Renal pelvis (tissue), 12 donors: ENCODE data around the gene GAPT. TPM values are rescaled to one million over a fixed set of nuclear protein-coding genes. Genes with fewer than 3 reads are reported as not detected.

Experiments
- DNase-seq: peaks from one replicate; pipeline ENCODE4 v3.0.0-alpha.2; 2013
- long read RNA-seq, 16 experiments: transcript quantifications; one replicate each; lab custom pipeline, GENCODE V29; 2026
- polyA plus RNA-seq, 3 donors: library from polyadenylated mRNA; unstranded; fragments of 120-200 nt; gene quantifications; one replicate each; pipeline ENCODE4 v1.2.1, GENCODE V29; 2013; ENCODE audit not compliant: insufficient read length in 3 of 3

The GAPT gene
- polyA plus RNA-seq = 1 to 10 TPM in 1 of 3 donors, under 1 TPM in 2; 0.49 to 1.7 (median 0.81) TPM
- long read RNA-seq, donor 1 = 0 reads
- long read RNA-seq, donor 2 = 0 reads
- long read RNA-seq, donor 3, partial matches to known transcripts = 0 of 1 reads
- long read RNA-seq, donor 3, other reads (novel, unspliced or antisense) = 0 of 1 reads
- long read RNA-seq, donor 4 = 0 reads
- long read RNA-seq, donor 5 = 0 reads
- long read RNA-seq, donor 6 = 0 reads
- long read RNA-seq, donor 7, partial matches to known transcripts = 0 of 1 reads
- long read RNA-seq, donor 7, other reads (novel, unspliced or antisense) = 0 of 1 reads
- long read RNA-seq, donor 8 = 0 reads
- long read RNA-seq, donor 9 = 0 reads
- long read RNA-seq, donor 10 = 0 reads
- long read RNA-seq, donor 11 = 0 reads
- long read RNA-seq, donor 12, partial matches to known transcripts = 0 of 1 reads
- long read RNA-seq, donor 12, other reads (novel, unspliced or antisense) = 0 of 1 reads
- long read RNA-seq, donor 13 = 0 reads
- long read RNA-seq, donor 14, partial matches to known transcripts = 0 of 1 reads
- long read RNA-seq, donor 14, other reads (novel, unspliced or antisense) = 0 of 1 reads
- long read RNA-seq, donor 15, partial matches to known transcripts = 0 of 1 reads
- long read RNA-seq, donor 15, other reads (novel, unspliced or antisense) = 0 of 1 reads
- long read RNA-seq, donor 16 = 0 reads

GRCh38 chr5:58491216-58491892, at the start of gene GAPT:
TSS of gene GAPT (plus strand) at chr5:58491435. CDS start at chr5:58494537, 3,102 bp downstream.
- DNase-seq = no peak

- no peak for DNase-seq
Measured at GRCh38 chr5:58444805-58445204, 46.4 kb upstream of the GAPT start.

- no peak for DNase-seq
Measured at GRCh38 chr5:58446024-58446423, 45.2 kb upstream of the GAPT start.

GRCh38 chr5:58447226-58447625, 44.0 kb upstream of the GAPT start:
- DNase-seq = no peak

GRCh38 chr5:58450018-58450417, 41.2 kb upstream of the GAPT start:
- no peak for DNase-seq

GRCh38 chr5:58450811-58451629, 40.2 kb upstream of the GAPT start:
- DNase-seq = no peak

- DNase-seq = no peak
Measured at GRCh38 chr5:58451732-58452565, 39.3 kb upstream of the GAPT start.

GRCh38 chr5:58452566-58453258, 38.5 kb upstream of the GAPT start:
- DNase-seq = no peak

- no peak for DNase-seq
Measured at GRCh38 chr5:58453306-58453705, 37.9 kb upstream of the GAPT start.

DNA sequence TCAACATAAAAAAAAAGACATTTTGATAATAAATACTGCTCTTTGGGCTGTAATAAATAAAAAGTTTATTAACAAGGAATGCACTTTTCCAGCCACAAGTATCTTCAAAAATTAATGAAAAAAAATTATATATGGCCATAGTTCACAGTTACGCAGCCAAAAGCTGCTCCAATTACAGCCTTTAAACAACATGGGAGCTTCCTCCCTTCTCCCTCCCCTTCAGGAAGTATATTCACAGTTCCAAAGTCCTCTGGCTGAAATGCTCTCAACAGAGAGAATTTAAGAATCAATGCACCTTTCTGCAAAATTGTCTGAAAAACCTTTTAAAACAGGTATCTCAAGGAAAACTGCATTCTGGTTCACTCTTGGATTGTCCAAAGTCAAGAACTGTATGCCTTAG, 37.2 kb upstream of the GAPT start:
- no peak for DNase-seq

DNA sequence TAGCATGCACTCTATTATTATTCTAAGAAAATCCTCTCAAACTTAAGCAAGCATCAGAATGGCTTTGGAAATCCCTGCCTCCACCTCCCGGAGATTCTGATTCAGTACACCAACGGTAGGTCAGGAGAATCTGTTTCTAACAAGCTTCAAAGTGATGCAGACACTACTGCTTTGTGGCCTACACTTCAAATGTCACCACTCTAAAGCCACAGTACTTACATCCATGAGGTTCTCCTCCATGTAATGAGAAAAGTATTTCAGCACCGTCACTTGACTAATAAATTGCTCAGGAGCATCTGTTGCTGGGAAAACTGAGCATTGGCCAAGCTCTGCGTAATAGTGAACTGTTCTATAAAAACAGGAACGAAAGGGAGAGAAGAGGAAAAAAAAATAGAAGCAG, 36.2 kb upstream of the GAPT start:
- no peak for DNase-seq

DNA sequence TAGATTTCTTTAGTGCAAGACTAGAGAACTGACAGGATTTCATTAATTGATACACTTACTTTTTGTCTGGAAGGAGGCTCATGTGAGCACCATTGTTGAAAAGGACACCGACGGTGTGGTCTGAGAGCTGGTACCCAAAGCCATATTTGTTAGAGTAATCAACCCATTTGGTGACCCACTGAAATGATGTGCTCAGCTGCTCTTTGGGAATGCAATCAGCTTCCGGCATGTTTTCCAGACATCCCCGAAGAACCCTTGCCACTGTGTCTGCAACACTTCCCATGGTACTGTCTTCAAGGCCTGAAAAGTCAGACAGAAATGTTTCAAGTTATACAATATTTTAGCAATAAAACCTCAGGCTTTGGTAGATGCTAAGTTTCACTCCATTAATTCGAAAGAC, 35.8 kb upstream of the GAPT start:
- no peak for DNase-seq

DNA sequence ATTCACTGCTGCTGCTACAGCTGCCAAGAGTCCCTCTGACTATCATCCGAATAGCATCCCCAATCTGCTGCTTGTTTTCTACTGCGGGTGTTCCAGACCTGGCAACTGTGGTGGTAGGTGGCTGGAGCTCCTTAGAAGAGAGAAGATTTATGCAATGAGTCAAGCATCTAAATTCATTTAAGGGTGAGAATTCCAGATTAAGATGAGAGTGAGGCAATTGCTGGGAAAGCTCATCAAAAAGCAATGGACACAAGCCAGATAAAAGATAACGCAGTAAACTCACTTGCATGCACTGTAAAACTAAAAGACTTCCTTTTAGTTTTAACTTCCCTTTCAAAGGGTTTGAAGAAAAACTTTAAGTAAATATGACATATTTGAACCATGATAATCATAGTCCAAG, 35.2 kb upstream of the GAPT start:
- no peak for DNase-seq

DNA sequence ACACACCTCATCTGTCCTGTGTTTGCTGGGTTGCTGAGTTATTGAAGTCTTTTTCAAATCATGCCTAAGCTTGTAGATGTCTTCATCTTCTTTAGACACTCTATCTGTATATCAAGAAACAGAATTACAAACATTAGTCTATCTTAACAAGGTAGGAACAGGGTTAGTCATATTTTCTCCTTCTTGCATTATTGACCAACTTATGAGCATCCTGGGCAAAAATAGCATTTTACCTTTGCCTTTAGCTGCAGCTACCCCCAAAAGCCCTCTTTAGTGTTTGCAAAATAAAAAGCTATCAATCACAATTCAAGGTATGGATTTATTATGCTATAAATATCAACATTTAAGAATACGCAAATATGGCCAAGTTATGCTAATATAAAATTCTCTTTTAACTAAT, 34.7 kb upstream of the GAPT start:
- DNase-seq = no peak

- no peak for DNase-seq
Measured at GRCh38 chr5:58457050-58457449, 34.2 kb upstream of the GAPT start.

DNA sequence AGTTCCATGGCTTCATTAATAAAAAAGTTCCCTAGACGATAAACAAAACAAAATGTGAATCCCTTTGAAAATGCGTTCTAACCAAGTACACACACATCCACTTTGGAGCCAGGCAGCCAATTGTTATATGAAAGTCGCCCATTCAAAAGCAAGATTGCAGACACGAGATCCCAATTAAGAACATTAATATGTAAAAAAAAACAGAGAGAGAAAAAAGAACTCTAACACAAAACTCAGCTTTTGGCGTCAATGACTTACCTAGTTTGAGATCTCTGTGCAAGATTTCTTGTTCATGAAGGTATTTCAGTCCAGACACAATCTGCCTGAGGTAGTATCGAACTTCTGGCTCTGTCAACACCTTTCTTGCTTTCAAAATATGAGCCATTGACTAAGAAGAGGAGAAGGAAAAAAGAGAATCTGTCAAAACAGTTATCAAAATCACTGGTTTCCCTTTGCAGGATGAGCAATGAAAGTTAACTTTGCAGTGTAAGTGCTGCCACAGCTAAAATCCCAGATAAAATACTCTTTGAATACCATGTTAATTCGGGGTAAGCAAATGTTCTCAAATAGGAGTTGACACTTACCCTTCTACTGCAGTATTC, 33.0 kb upstream of the GAPT start:
- DNase-seq = no peak

DNA sequence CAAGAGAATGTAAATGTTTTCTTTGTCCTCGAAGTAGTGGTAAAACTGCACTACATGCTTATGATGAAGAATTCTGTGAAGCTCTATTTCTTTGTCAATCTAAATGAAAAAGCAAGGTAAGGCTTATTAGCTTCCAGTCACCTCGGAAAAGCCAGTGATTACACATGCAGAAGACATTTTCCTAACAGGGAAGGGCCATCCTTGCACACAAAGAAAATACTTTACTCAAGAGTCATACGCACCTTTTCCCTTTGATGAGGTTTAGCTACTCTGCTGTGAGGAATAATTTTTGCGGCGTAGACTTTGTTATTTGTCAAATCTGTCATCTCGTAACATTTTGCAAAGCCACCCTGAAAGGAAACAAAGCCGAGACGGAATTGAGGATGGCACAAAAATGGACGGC, 32.5 kb upstream of the GAPT start:
- peak; percentile 19 for DNase-seq

DNA sequence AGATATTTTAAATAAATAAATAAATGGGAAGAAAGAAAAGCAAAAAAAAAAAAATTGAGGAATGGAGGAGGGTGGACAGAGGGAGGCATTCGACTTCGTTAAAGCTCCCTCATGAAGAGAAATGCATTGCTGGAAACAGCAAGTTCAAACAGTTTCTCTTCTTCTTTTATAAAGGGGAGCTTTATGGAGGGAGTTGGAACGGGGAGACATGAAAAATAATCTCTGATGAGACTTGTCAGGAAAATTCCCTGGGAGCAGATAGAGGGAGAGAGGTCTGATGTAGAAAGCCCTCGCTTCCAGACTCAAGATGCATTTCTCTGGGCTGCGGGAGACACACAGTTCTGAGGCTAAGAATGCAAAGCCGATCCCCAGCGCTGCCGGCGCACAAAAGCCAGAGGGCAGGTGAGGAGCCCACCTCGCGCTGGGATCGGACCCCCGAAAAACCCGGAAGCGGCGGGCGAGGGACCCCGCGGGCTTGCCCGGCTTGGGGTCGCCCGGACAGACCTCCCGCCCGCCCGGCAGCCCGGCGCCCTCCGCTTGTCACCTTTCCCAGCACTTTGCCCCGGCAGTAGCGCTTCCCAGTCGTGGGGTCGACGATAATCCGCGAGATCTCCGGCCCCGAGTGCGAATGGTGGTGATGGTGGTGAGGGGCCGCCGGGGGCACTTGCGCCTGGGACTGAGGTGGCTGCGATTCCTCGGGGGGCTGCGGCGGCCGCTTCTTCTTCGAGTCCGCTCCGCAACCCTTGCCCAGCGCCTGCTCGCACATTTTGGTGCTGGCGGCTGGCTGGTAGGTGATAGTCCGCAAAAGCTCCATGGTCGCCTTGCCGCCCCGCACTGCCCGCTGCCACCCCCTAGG, 31.9 kb upstream of the GAPT start:
- DNase-seq = peak; percentile 54
